SK-N-SH (cell line): Measurements from ENCODE around the gene C19orf73. TPM values are rescaled to one million over a fixed set of nuclear protein-coding genes. Genes with fewer than 3 reads are reported as not detected.
A peak's percentile ranks its signal among the peaks of the same experiment; 100 is the strongest.

Source experiments
- CTCF ChIA-PET: fragments of 300-600, 350-600 bp; formaldehyde crosslinking; extraction: SDS; loops from one replicate; lab custom pipeline; 2021; lab: Yijun Ruan, JAX
- POLR2A ChIA-PET: fragments of 350-600 bp; sonication (Branson Sonifier 250); formaldehyde crosslinking; extraction: SDS; loops from one replicate; lab custom pipeline; 2020; ENCODE audit warnings: antibody characterized with exemption, inconsistent platforms; lab: Yijun Ruan, JAX
- DNase-seq: peaks from one replicate; pipeline ENCODE4 v3.0.0; 2012
- H2AFZ ChIP-seq: fragments of 200-600 bp; sonication (generic); 2 replicates; pipeline ENCODE4 v1.8.1; 2016; ENCODE audit warnings: antibody characterized with exemption, mild to moderate bottlenecking, low read depth
- H3F3A ChIP-seq: fragments of 200-600 bp; sonication (generic); replicated peaks from 2 replicates; pipeline ENCODE3; 2016; ENCODE audit warnings: antibody characterized with exemption, mild to moderate bottlenecking; ENCODE audit not compliant: insufficient read depth
- H3K27ac ChIP-seq, 2 experiments: fragments of 200-500 bp in 1 of 2; fragments of 200-600 bp in 1 of 2; sonication (Bioruptor generic) in 1 of 2; sonication (generic), shearing (Covaris generic) in 1 of 2; 2 replicates each; pipeline versions ENCODE4 v1.5.1 to v1.6.1; 2014 to 2016; ENCODE audit warnings: low read depth in 2 of 2, inconsistent platforms in 1 of 2, low read length in 1 of 2, mild to moderate bottlenecking in 1 of 2, mixed read lengths in 1 of 2
- H3K27me3 ChIP-seq: fragments of 200-600 bp; sonication (generic), shearing (Covaris generic); 2 replicates; pipeline ENCODE4 v1.6.1; 2016; ENCODE audit warnings: mixed run types; ENCODE audit not compliant: insufficient read depth
- H3K36me3 ChIP-seq, 2 experiments: fragments of 200-500 bp in 1 of 2; fragments of 200-600 bp in 1 of 2; sonication (Bioruptor generic) in 1 of 2; sonication (generic) in 1 of 2; replicated peaks in 1 of 2; 2 replicates each; pipeline versions ENCODE3 to v1.5.1; 2014 to 2016; ENCODE audit warnings: low read length in 1 of 2, mild to moderate bottlenecking in 1 of 2; ENCODE audit not compliant: insufficient read depth in 2 of 2, control insufficient read depth in 1 of 2
- H3K4me1 ChIP-seq, 2 experiments: fragments of 200-500 bp in 1 of 2; fragments of 200-600 bp in 1 of 2; sonication (Bioruptor generic) in 1 of 2; sonication (generic), shearing (Covaris generic) in 1 of 2; 2 replicates each; pipeline versions ENCODE4 v1.5.1 to v1.6.1; 2014 to 2016; ENCODE audit warnings: low read depth in 1 of 2, low read length in 1 of 2, mixed run types in 1 of 2; ENCODE audit not compliant: insufficient read depth in 2 of 2, control insufficient read depth in 1 of 2
- H3K4me2 ChIP-seq: fragments of 200-600 bp; sonication (generic), shearing (Covaris generic); 2 replicates; pipeline ENCODE4 v1.6.1; 2017; ENCODE audit warnings: mixed run types
- H3K4me3 ChIP-seq, 2 experiments: fragments of 200-500 bp in 1 of 2; fragments of 200-600 bp in 1 of 2; sonication (Bioruptor generic) in 1 of 2; sonication (generic), shearing (Covaris generic) in 1 of 2; 2 replicates each; pipeline versions ENCODE4 v1.5.1 to v1.8.1; 2014 to 2016; ENCODE audit warnings: low read depth in 2 of 2, inconsistent platforms in 1 of 2, low read length in 1 of 2, mild to moderate bottlenecking in 1 of 2, mixed read lengths in 1 of 2, moderate library complexity in 1 of 2
- H3K79me2 ChIP-seq: fragments of 200-600 bp; sonication (generic); 2 replicates; pipeline ENCODE4 v1.8.1; 2017; ENCODE audit warnings: mild to moderate bottlenecking; ENCODE audit not compliant: insufficient read depth
- H3K9ac ChIP-seq: fragments of 200-600 bp; sonication (generic); 2 replicates; pipeline ENCODE4 v1.6.1; 2017; ENCODE audit warnings: mixed run types
- H3K9me2 ChIP-seq: fragments of 200-600 bp; sonication (generic); 2 replicates; pipeline ENCODE4 v1.6.1; 2017; ENCODE audit warnings: mixed run types
- H3K9me3 ChIP-seq: fragments of 200-600 bp; sonication (generic); 2 replicates; pipeline ENCODE4 v1.6.1; 2017; ENCODE audit warnings: mixed run types, mild to moderate bottlenecking, moderate library complexity
- H4K20me1 ChIP-seq: fragments of 200-600 bp; sonication (generic); 2 replicates; pipeline ENCODE4 v1.6.1; 2017; ENCODE audit warnings: mild to moderate bottlenecking, mixed run types; ENCODE audit not compliant: insufficient read depth
- EP300 ChIP-seq, 2 experiments: IDR thresholded peaks; 2 replicates each; pipeline versions ENCODE4 v1.4.0 to v1.6.1; 2012; ENCODE audit warnings: borderline replicate concordance in 1 of 2, low read depth in 1 of 2, low read length in 1 of 2
- EZH2phosphoT487 ChIP-seq: fragments of 200-600 bp; sonication (generic); IDR thresholded peaks from 2 replicates; pipeline ENCODE4 v1.6.1; 2017; ENCODE audit warnings: low read depth, mixed run types, mild to moderate bottlenecking, antibody characterized with exemption, moderate library complexity, borderline replicate concordance
- FOXJ3 ChIP-seq: sonication (generic); formaldehyde crosslinking; IDR thresholded peaks from 2 replicates; pipeline ENCODE4 v1.5.1; 2020; ENCODE audit warnings: mild to moderate bottlenecking, missing genetic modification reagents
- FOXM1 ChIP-seq: IDR thresholded peaks from 2 replicates; pipeline ENCODE4 v1.4.0; 2012; ENCODE audit warnings: low read depth, mild to moderate bottlenecking
- IRF3 ChIP-seq: fragments of 150-350 bp; IDR thresholded peaks from 2 replicates; pipeline ENCODE4 v1.6.1; 2016; ENCODE audit warnings: mild to moderate bottlenecking, low read depth, low read length
- MAX ChIP-seq: IDR thresholded peaks from 2 replicates; pipeline ENCODE4 v1.4.0; 2012; ENCODE audit warnings: low read depth
- MEF2A ChIP-seq: IDR thresholded peaks from 2 replicates; pipeline ENCODE4 v1.4.0; 2012; ENCODE audit warnings: low read depth, borderline replicate concordance
- NFIC ChIP-seq: IDR thresholded peaks from 2 replicates; pipeline ENCODE4 v1.4.0; 2012; ENCODE audit warnings: borderline replicate concordance
- RFX5 ChIP-seq: IDR thresholded peaks from 2 replicates; pipeline ENCODE4 v1.6.1; 2012; ENCODE audit warnings: mild to moderate bottlenecking, improper control_type of control experiment, low read length
- SIN3A ChIP-seq: IDR thresholded peaks from 2 replicates; pipeline ENCODE4 v1.6.1; 2012; ENCODE audit warnings: low read depth, mild to moderate bottlenecking, low read length, moderate library complexity, borderline replicate concordance
- TCF12 ChIP-seq: IDR thresholded peaks from 2 replicates; pipeline ENCODE4 v1.4.0; 2012
- USF2 ChIP-seq: fragments of 150-350 bp; IDR thresholded peaks from 2 replicates; pipeline ENCODE4 v1.6.1; 2017; ENCODE audit warnings: antibody characterized with exemption, low read length, low read depth, borderline replicate concordance
- YY1 ChIP-seq: IDR thresholded peaks from 2 replicates; pipeline ENCODE4 v1.4.0; 2012; ENCODE audit warnings: low read depth, mild to moderate bottlenecking
- WGBS: methylation state at CpG from one replicate; pipeline ENCODE4 v1.1.6; 2017; ENCODE audit warnings: low lambda C conversion rate; 5-methylcytosine and 5-hydroxymethylcytosine counted together
- polyA plus RNA-seq, 3 experiments: library from polyadenylated mRNA; depleted of rRNA; stranded (reverse); fragments of >200 nt; gene quantifications; 2 replicates each; pipeline ENCODE4 v1.2.3, GENCODE V29; 2012

Gene C19orf73
- polyA plus RNA-seq, 1 of the 3 experiments (the other 2 are of a cell fraction): 3.0 TPM

- CTCF ChIA-PET: interaction anchor here (0.9 to 1.8 kb wide), 2 partner anchors 12 to 36 kb away, joined by 3 to 12 read pairs (median 5); no protein-coding TSS in a partner anchor
- H3K4me2 ChIP-seq: no peak overlapping the region
Measured at GRCh38 chr19:49133621-49134454, 14.9 kb upstream of the C19orf73 start.

GRCh38 chr19:49132974-49133609 lies 14.1 kb upstream of the C19orf73 start:
- no peaks in the 10 kb centered on the region for H3K9me3 ChIP-seq
- H3K9me2 ChIP-seq: no peaks in the 10 kb centered on the region
- peak; percentile 22 for DNase-seq
- 92% methylated on average over 49 of the region's 49 CpGs for WGBS
- H3K36me3 ChIP-seq: no peaks in the 10 kb centered on the region
- no peaks in the 10 kb centered on the region for H4K20me1 ChIP-seq
- ChIA-PET CTCF (interaction anchor here (1.8 kb wide), 1 partner anchor 35 kb away, joined by 12 read pairs; no protein-coding TSS in a partner anchor), POLR2A (no interaction called here)
- H3K79me2 ChIP-seq: no peaks in the 10 kb centered on the region
- no peaks in the 10 kb centered on the region for H3K27me3 ChIP-seq
- no peak overlapping the region for H3K27ac ChIP-seq
- no peaks in the 10 kb centered on the region for H3F3A ChIP-seq
- no peak overlapping the region for H3K4me3 ChIP-seq
- H3K4me2 ChIP-seq: no peak overlapping the region
- TF ChIP-seq EZH2phosphoT487 (no peak), MAX (no peak), MEF2A (no peak), IRF3 (no peak), TCF12 (no peak), USF2 (no peak), NFIC (no peak), SIN3A (no peak), YY1 (no peak)
- no peak overlapping the region for H2AFZ ChIP-seq
- H3K4me1 ChIP-seq: peaks cover 7 to 8% of the 10 kb centered on the region in 2 experiments; a peak in 2 of 4 replicates
- no peak overlapping the region for H3K9ac ChIP-seq

More at GRCh38 chr19:49133621-49134454, 14.9 kb upstream of the C19orf73 start:
- Histone ChIP-seq H3K79me2 (no peaks in the 10 kb centered on the region), H2AFZ (no peak overlapping the region), H3K27me3 (no peaks in the 10 kb centered on the region), H3K4me3 (no peak overlapping the region), H3F3A (no peaks in the 10 kb centered on the region), H3K27ac (no peak overlapping the region), H3K36me3 (no peaks in the 10 kb centered on the region), H4K20me1 (no peaks in the 10 kb centered on the region), H3K9ac (no peak overlapping the region), H3K9me3 (no peaks in the 10 kb centered on the region), H3K4me1 (peaks cover 3% of the 10 kb centered on the region in 2 experiments; a peak in 2 of 4 replicates), H3K9me2 (no peaks in the 10 kb centered on the region)
- POLR2A ChIA-PET: no interaction called here
- no peak for TF ChIP-seq FOXM1
- no peak for TF ChIP-seq EP300 (IDR thresholded peaks at IDR 0.05; ENCODE audit: borderline replicate concordance in 1 of 2, low read depth in 1 of 2, low read length in 1 of 2)
- no peak for TF ChIP-seq FOXJ3 (CRISPR knock-in tag)
- TF ChIP-seq RFX5: no peak
- no peak for TF ChIP-seq EZH2phosphoT487
- DNase-seq: peak; percentile 78
- WGBS: 88% methylated on average over 40 of the region's 42 CpGs
